Hepatocyte (in vitro differentiated cells): Measurements from ENCODE around the gene TCAP. TPM values are rescaled to one million over a fixed set of nuclear protein-coding genes. Genes with fewer than 3 reads are reported as not detected.

Source experiments
- DNase-seq: peaks from one replicate; pipeline ENCODE4 v3.0.0-alpha.2; 2016; ENCODE audit warnings: low spot score
- H2AFZ ChIP-seq: fragments of 200-600 bp; sonication (generic); 2 replicates; pipeline ENCODE4 v1.6.0; 2016; ENCODE audit warnings: antibody characterized with exemption, mild to moderate bottlenecking
- H3K27ac ChIP-seq: fragments of 200-600 bp; sonication (generic); 2 replicates; pipeline ENCODE4 v1.5.1; 2016; ENCODE audit warnings: mild to moderate bottlenecking
- H3K27me3 ChIP-seq: fragments of 200-600 bp; sonication (generic); 2 replicates; pipeline ENCODE4 v1.6.1; 2016
- H3K36me3 ChIP-seq: fragments of 200-600 bp; sonication (generic); replicated peaks from 2 replicates; pipeline ENCODE4 v1.5.1; 2016; ENCODE audit warnings: low read depth; ENCODE audit not compliant: insufficient read depth
- H3K4me1 ChIP-seq: fragments of 200-600 bp; sonication (generic); 2 replicates; pipeline ENCODE4 v1.5.1; 2016; ENCODE audit warnings: mild to moderate bottlenecking, moderate library complexity; ENCODE audit not compliant: insufficient read depth
- H3K4me2 ChIP-seq: fragments of 200-600 bp; sonication (generic); 2 replicates; pipeline ENCODE4 v1.6.0; 2016
- H3K4me3 ChIP-seq: fragments of 200-600 bp; sonication (generic); 2 replicates; pipeline ENCODE4 v1.5.1; 2016; ENCODE audit warnings: mild to moderate bottlenecking
- H3K79me2 ChIP-seq: fragments of 200-600 bp; sonication (generic); 2 replicates; pipeline ENCODE4 v1.6.0; 2017; ENCODE audit warnings: mild to moderate bottlenecking
- H3K9me2 ChIP-seq: fragments of 200-600 bp; sonication (generic); replicated peaks from 2 replicates; pipeline ENCODE4 v1.6.0; 2017; ENCODE audit warnings: mild to moderate bottlenecking; ENCODE audit not compliant: insufficient read depth
- H3K9me3 ChIP-seq: fragments of 200-600 bp; sonication (generic); 2 replicates; pipeline ENCODE4 v1.5.1; 2016; ENCODE audit warnings: low read depth, mild to moderate bottlenecking
- H4K20me1 ChIP-seq: fragments of 200-600 bp; sonication (generic); 2 replicates; pipeline ENCODE4 v1.6.0; 2016; ENCODE audit warnings: mild to moderate bottlenecking; ENCODE audit not compliant: insufficient read depth, poor library complexity, severe bottlenecking
- EZH2 ChIP-seq: fragments of 200-600 bp; sonication (generic); IDR thresholded peaks from 2 replicates; pipeline ENCODE4 v1.6.1; 2016; ENCODE audit warnings: antibody characterized with exemption, mild to moderate bottlenecking, borderline replicate concordance
- EZH2phosphoT487 ChIP-seq: fragments of 200-600 bp; sonication (generic); IDR thresholded peaks from one replicate; pipeline ENCODE4 v1.6.1; 2018; ENCODE audit warnings: antibody characterized with exemption, mild to moderate bottlenecking, low read depth, moderate library complexity; ENCODE audit not compliant: unreplicated experiment, severe bottlenecking
- WGBS: methylation state at CpG from one replicate; pipeline ENCODE4 v1.1.6; 2016; ENCODE audit warnings: low lambda C conversion rate; ENCODE audit errors: missing lambda C conversion rate; 5-methylcytosine and 5-hydroxymethylcytosine counted together
- polyA plus RNA-seq: library from polyadenylated mRNA; unstranded; fragments of >200 nt; fragmentation: Nextera tagmentation; extraction: Ambion mirVana; gene quantifications from 2 replicates; pipeline ENCODE4 v1.2.1, GENCODE V29; 2016
- total RNA-seq: library from RNA; depleted of rRNA; stranded (reverse); fragments of >200 nt; gene quantifications from 2 replicates; pipeline ENCODE4 v1.2.3, GENCODE V29; 2014
- TF ChIP-seq, protein P1 (sequence below): fragments of 200-600 bp; sonication (generic); IDR thresholded peaks from 2 replicates; pipeline ENCODE4 v1.5.1; 2016; ENCODE audit warnings: antibody characterized with exemption, mild to moderate bottlenecking; ENCODE audit not compliant: poor library complexity

Gene TCAP, protein sequence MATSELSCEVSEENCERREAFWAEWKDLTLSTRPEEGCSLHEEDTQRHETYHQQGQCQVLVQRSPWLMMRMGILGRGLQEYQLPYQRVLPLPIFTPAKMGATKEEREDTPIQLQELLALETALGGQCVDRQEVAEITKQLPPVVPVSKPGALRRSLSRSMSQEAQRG
- total RNA-seq (0.90 and 1.0 TPM in 2 replicates), polyA plus RNA-seq (0.64 and 0.66 TPM in 2 replicates)

DNA sequence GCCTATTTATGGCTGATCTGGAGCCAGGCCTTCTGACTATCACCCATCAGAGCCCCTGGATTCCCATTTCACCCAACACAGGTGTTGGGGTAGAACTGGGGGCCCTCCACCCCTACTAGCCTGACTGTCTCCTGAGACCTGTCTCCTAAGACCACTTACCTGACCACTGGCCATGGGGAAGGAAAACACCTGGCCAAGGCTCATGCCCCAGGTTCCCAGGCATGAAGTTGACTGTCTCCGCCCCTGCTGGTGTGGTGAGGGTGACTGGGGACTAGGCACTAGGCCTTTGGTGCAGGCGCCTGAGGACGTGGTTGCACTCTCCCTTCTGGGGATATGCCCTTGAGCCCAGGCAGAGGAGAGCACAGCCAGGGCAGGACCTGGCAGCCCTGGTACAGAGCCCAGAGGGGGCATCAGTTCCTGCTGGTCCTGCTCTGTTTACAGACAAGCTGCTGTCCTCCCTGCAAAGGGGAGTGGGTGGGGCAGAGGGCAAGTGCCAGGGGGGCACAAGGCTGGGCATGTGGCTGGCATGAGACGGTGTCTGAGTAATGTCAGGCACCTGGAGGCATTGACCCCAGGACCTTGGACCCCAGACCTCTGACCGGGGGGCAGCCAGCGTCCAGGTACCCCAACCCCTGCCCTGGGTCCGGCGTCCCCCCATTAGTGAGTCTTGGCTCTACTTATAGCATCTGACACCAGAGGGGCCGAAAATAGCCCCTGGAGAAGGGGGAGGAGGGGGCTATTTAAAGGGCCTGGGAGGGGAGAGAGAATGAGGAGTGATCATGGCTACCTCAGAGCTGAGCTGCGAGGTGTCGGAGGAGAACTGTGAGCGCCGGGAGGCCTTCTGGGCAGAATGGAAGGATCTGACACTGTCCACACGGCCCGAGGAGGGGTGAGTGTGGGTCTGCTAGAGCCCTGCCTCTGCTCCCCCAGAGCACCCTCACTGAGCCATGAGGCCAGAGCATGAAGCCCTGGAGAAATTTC lies at the start of gene TCAP:
Gene TCAP (plus strand): TSS at position 769 of the 981 bp plus-strand sequence. CDS start 11 bp downstream, at position 780.
- H3K4me2 ChIP-seq: peak within 1 kb of the TSS; percentile 96
- DNase-seq: no peak

DNA sequence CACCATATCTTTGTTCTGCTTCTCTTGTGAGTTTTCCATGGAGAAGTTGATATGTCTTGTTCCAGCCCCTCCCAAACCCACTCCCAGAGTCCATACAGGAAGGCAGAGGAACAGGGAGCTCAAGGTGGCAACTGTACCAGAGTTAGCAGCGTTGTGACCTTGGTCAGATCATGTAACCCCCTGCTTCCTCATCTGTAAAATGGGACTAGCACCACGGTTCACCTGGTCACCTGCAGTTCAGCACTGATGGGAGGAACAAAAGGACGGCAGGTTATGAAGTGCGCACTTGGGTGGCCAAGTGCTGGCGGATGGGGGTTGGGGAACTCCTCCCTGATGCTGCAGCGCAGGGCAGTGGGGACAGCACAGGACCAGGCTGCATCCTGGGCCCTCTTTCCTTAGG lies 49.7 kb upstream of the TCAP start:
- no peak for DNase-seq
- WGBS: 51% methylated on average over 6 of the region's 6 CpGs

More for the DNA sequence above, at the start of gene TCAP:
- Histone ChIP-seq H3K4me1 (peaks cover 52% of the 10 kb centered on the region), H4K20me1 (no peaks in the 10 kb centered on the region), H3K4me3 (no peak within 1 kb of the TSS), H3K79me2 (no peaks in the 10 kb centered on the region), H3K9me2 (no peaks in the 10 kb centered on the region), H3K9me3 (no peaks in the 10 kb centered on the region), H3K27me3 (peaks cover 5% of the 10 kb centered on the region), H3K36me3 (no peaks in the 10 kb centered on the region), H3K27ac (no peak within 1 kb of the TSS), H2AFZ (no peak within 1 kb of the TSS)
- 70% methylated on average over 11 of the region's 15 CpGs for WGBS
- TF ChIP-seq EZH2phosphoT487 (no peak), EZH2 (no peak)
- TF ChIP-seq, protein P1, sequence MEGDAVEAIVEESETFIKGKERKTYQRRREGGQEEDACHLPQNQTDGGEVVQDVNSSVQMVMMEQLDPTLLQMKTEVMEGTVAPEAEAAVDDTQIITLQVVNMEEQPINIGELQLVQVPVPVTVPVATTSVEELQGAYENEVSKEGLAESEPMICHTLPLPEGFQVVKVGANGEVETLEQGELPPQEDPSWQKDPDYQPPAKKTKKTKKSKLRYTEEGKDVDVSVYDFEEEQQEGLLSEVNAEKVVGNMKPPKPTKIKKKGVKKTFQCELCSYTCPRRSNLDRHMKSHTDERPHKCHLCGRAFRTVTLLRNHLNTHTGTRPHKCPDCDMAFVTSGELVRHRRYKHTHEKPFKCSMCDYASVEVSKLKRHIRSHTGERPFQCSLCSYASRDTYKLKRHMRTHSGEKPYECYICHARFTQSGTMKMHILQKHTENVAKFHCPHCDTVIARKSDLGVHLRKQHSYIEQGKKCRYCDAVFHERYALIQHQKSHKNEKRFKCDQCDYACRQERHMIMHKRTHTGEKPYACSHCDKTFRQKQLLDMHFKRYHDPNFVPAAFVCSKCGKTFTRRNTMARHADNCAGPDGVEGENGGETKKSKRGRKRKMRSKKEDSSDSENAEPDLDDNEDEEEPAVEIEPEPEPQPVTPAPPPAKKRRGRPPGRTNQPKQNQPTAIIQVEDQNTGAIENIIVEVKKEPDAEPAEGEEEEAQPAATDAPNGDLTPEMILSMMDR: no peak

DNA sequence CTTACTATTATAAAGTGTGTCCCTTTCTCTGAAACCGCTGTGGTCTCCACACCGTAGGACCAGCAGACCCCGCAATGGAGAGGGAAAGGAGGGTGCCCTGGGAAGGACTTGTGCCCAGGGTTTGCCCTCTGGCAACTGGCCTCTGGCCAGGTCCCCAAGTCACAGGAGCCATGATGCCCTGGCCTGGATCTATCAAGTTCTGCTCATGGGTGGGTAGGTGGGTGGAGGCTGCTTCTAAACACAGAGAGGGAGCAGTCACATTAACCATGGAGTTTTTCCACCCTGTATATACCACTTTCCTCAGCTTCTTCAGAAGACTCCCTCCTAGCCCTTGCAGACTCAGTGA lies 48.1 kb upstream of the TCAP start:
- H3K79me2 ChIP-seq: no peaks in the 10 kb centered on the region
- DNase-seq: no peak
- peaks cover 9% of the 10 kb centered on the region for H3K4me1 ChIP-seq
- no peak overlapping the region for H3K4me3 ChIP-seq
- no peaks in the 10 kb centered on the region for H4K20me1 ChIP-seq
- H3K4me2 ChIP-seq: peak overlapping the region; percentile 99
- no peak overlapping the region for H3K27ac ChIP-seq
- H3K9me3 ChIP-seq: no peaks in the 10 kb centered on the region
- 74% methylated on average over 3 of the region's 3 CpGs for WGBS
- TF ChIP-seq, protein P1: no peak
- TF ChIP-seq EZH2: no peak
- TF ChIP-seq EZH2phosphoT487: no peak
- H3K9me2 ChIP-seq: no peaks in the 10 kb centered on the region
- H3K36me3 ChIP-seq: no peaks in the 10 kb centered on the region
- H2AFZ ChIP-seq: no peak overlapping the region
- H3K27me3 ChIP-seq: peaks cover 50% of the 10 kb centered on the region

More for the DNA sequence above, 49.7 kb upstream of the TCAP start:
- no peaks in the 10 kb centered on the region for H3K79me2 ChIP-seq
- H3K9me2 ChIP-seq: no peaks in the 10 kb centered on the region
- no peaks in the 10 kb centered on the region for H3K36me3 ChIP-seq
- peaks cover 9% of the 10 kb centered on the region for H3K4me1 ChIP-seq
- H3K4me3 ChIP-seq: no peak overlapping the region
- TF ChIP-seq EZH2phosphoT487 (no peak), EZH2 (no peak)
- TF ChIP-seq, protein P1: no peak
- H2AFZ ChIP-seq: no peak overlapping the region
- H4K20me1 ChIP-seq: no peaks in the 10 kb centered on the region
- no peaks in the 10 kb centered on the region for H3K9me3 ChIP-seq
- H3K27ac ChIP-seq: no peak overlapping the region
- H3K4me2 ChIP-seq: no peak overlapping the region
- peaks cover 65% of the 10 kb centered on the region for H3K27me3 ChIP-seq
